Loucy (cell line): Measurements from ENCODE around the gene KDM4C.

Experiments
- H2AFZ ChIP-seq: fragments of 200-600 bp; sonication (generic); 2 replicates; pipeline ENCODE4 v1.6.0; 2016; ENCODE audit warnings: antibody characterized with exemption, mild to moderate bottlenecking, low read length, moderate library complexity
- H3F3A ChIP-seq: fragments of 200-600 bp; 2 replicates; pipeline ENCODE4 v1.6.0; 2016; ENCODE audit warnings: antibody characterized with exemption, low read depth, mild to moderate bottlenecking
- H3K27me3 ChIP-seq: fragments of 200-600 bp; sonication (generic); 2 replicates; pipeline ENCODE4 v1.6.1; 2014; ENCODE audit warnings: low read length, mild to moderate bottlenecking; ENCODE audit not compliant: insufficient read depth, poor library complexity, severe bottlenecking
- H3K36me3 ChIP-seq: fragments of 200-600 bp; sonication (generic); 2 replicates; pipeline ENCODE4 v1.6.1; 2016; ENCODE audit warnings: low read length; ENCODE audit not compliant: insufficient read depth
- H3K4me1 ChIP-seq: fragments of 200-600 bp; sonication (generic); 2 replicates; pipeline ENCODE4 v1.5.1; 2014; ENCODE audit warnings: low read length, mild to moderate bottlenecking; ENCODE audit not compliant: insufficient read depth, poor library complexity, severe bottlenecking
- H3K4me2 ChIP-seq: fragments of 200-600 bp; sonication (generic); 2 replicates; pipeline ENCODE4 v1.6.0; 2014; ENCODE audit warnings: antibody characterized with exemption, low read length, low read depth, mild to moderate bottlenecking; ENCODE audit not compliant: poor library complexity, severe bottlenecking
- H3K4me3 ChIP-seq: fragments of 200-600 bp; sonication (generic); 2 replicates; pipeline ENCODE4 v1.5.1; 2014; ENCODE audit warnings: low read length, mild to moderate bottlenecking, mixed read lengths; ENCODE audit not compliant: poor library complexity, severe bottlenecking
- H3K79me2 ChIP-seq: fragments of 200-600 bp; sonication (generic); 2 replicates; pipeline ENCODE4 v1.6.1; 2014; ENCODE audit warnings: low read length; ENCODE audit not compliant: insufficient read depth
- H3K9ac ChIP-seq: fragments of 200-600 bp; sonication (generic); 2 replicates; pipeline ENCODE4 v1.6.0; 2014; ENCODE audit warnings: mild to moderate bottlenecking, low read depth, low read length, moderate library complexity; ENCODE audit not compliant: poor library complexity, severe bottlenecking
- H3K9me2 ChIP-seq: fragments of 200-600 bp; sonication (generic); replicated peaks from 2 replicates; pipeline ENCODE4 v1.6.1; 2016; ENCODE audit warnings: low read depth, low read length, mixed read lengths
- H3K9me3 ChIP-seq: fragments of 200-600 bp; sonication (generic); 2 replicates; pipeline ENCODE4 v1.6.1; 2014; ENCODE audit warnings: mild to moderate bottlenecking, antibody characterized with exemption, low read length, low read depth; ENCODE audit not compliant: insufficient read depth
- H4K20me1 ChIP-seq: fragments of 200-600 bp; sonication (generic); 2 replicates; pipeline ENCODE4 v1.6.0; 2014; ENCODE audit warnings: antibody characterized with exemption, low read length, mild to moderate bottlenecking; ENCODE audit not compliant: insufficient read depth, poor library complexity, severe bottlenecking
- CTCF ChIP-seq: fragments of 200-600 bp; sonication (generic); conservative IDR thresholded peaks from 2 replicates; pipeline ENCODE4 v1.5.1; 2014; ENCODE audit warnings: mild to moderate bottlenecking, antibody characterized with exemption, low read length
- EZH2phosphoT487 ChIP-seq: fragments of 200-600 bp; IDR thresholded peaks from 2 replicates; pipeline ENCODE4 v1.6.1; 2018; ENCODE audit warnings: antibody characterized with exemption, mild to moderate bottlenecking, moderate library complexity, borderline replicate concordance

Gene KDM4C

GRCh38 chr9:7075154-7075553 is 317.4 kb downstream of the KDM4C start:
- Histone ChIP-seq H3K4me3 (no peak overlapping the region), H3K9me2 (no peaks in the 10 kb centered on the region), H3K4me2 (no peak overlapping the region), H3K9me3 (no peaks in the 10 kb centered on the region), H3K27me3 (no peaks in the 10 kb centered on the region), H4K20me1 (no peaks in the 10 kb centered on the region), H3K36me3 (peaks cover 8% of the 10 kb centered on the region; the same call in 1 of the 2 replicates), H3K9ac (no peak overlapping the region), H3K79me2 (no peaks in the 10 kb centered on the region), H3K4me1 (no peaks in the 10 kb centered on the region), H3F3A (no peaks in the 10 kb centered on the region; the same call in 1 of the 2 replicates), H2AFZ (no peak overlapping the region)
- TF ChIP-seq CTCF, result no peak
- TF ChIP-seq EZH2phosphoT487, result no peak

GRCh38 chr9:7079051-7079450 is 321.3 kb downstream of the KDM4C start:
- no peaks in the 10 kb centered on the region for H3K9me2 ChIP-seq
- H3K9me3 ChIP-seq, result no peaks in the 10 kb centered on the region
- no peak overlapping the region for H3K4me2 ChIP-seq
- peaks cover 8% of the 10 kb centered on the region; the same call in 1 of the 2 replicates for H3K36me3 ChIP-seq
- TF ChIP-seq CTCF (no peak), EZH2phosphoT487 (no peak)
- H3K27me3 ChIP-seq, result no peaks in the 10 kb centered on the region
- H3K9ac ChIP-seq, result no peak overlapping the region
- H2AFZ ChIP-seq, result no peak overlapping the region
- no peaks in the 10 kb centered on the region for H3F3A ChIP-seq
- H4K20me1 ChIP-seq, result no peaks in the 10 kb centered on the region
- H3K4me1 ChIP-seq, result no peaks in the 10 kb centered on the region
- no peak overlapping the region for H3K4me3 ChIP-seq
- H3K79me2 ChIP-seq, result no peaks in the 10 kb centered on the region

GRCh38 chr9:7081065-7081600 is 323.4 kb downstream of the KDM4C start:
- H2AFZ ChIP-seq, result no peak overlapping the region
- H3K27me3 ChIP-seq, result no peaks in the 10 kb centered on the region
- peaks cover 8% of the 10 kb centered on the region; the same call in 1 of the 2 replicates for H3K36me3 ChIP-seq
- no peaks in the 10 kb centered on the region for H3K9me3 ChIP-seq
- no peaks in the 10 kb centered on the region for H3K9me2 ChIP-seq
- no peak overlapping the region for H3K9ac ChIP-seq
- H3K79me2 ChIP-seq, result no peaks in the 10 kb centered on the region
- no peak overlapping the region for H3K4me2 ChIP-seq
- no peaks in the 10 kb centered on the region for H4K20me1 ChIP-seq
- H3K4me1 ChIP-seq, result no peaks in the 10 kb centered on the region
- no peaks in the 10 kb centered on the region for H3F3A ChIP-seq
- TF ChIP-seq CTCF, result no peak
- no peak for TF ChIP-seq EZH2phosphoT487
- H3K4me3 ChIP-seq, result no peak overlapping the region
